ENCODE data around the gene PAK4.
"Not testable (repeated sequence)": the region's sequence is repeated elsewhere in the genome, so short reads cannot be mapped to it uniquely, and the experiment has no call there.

The PAK4 gene

GRCh38 chr19:39131255-39131755, 5.7 kb downstream of the PAK4 start:
- DNase-seq: no peak

- no peak for DNase-seq
These were observed 6.9 kb downstream of the PAK4 start for GRCh38 chr19:39132344-39132969.

GRCh38 chr19:39133431-39134270, 8.1 kb downstream of the PAK4 start:
- DNase-seq: no peak

- no peak for DNase-seq
These were observed 10.1 kb downstream of the PAK4 start for GRCh38 chr19:39135701-39136100.

GRCh38 chr19:39136225-39136940, 10.8 kb downstream of the PAK4 start:
- no peak for DNase-seq

- DNase-seq: no peak
These were observed 11.5 kb downstream of the PAK4 start for GRCh38 chr19:39137131-39137530.

GRCh38 chr19:39138221-39139211, 12.9 kb downstream of the PAK4 start:
- DNase-seq: no peak

GRCh38 chr19:39139305-39139874, 13.8 kb downstream of the PAK4 start:
- DNase-seq: no peak

GRCh38 chr19:39139971-39140453, 14.4 kb downstream of the PAK4 start:
- no peak for DNase-seq

GRCh38 chr19:39140594-39140993, 15.0 kb downstream of the PAK4 start:
- DNase-seq: no peak

- DNase-seq: no peak
These were observed 16.3 kb downstream of the PAK4 start for GRCh38 chr19:39141929-39142328.

- DNase-seq: no peak
These were observed 17.0 kb downstream of the PAK4 start for GRCh38 chr19:39142630-39143029.

- not testable (repeated sequence) for DNase-seq
These were observed 18.2 kb downstream of the PAK4 start for GRCh38 chr19:39143757-39144289.

GRCh38 chr19:39144290-39145071, 18.9 kb downstream of the PAK4 start:
- DNase-seq: no peak

- DNase-seq: no peak
These were observed 19.8 kb downstream of the PAK4 start for GRCh38 chr19:39145180-39145953.

- no peak for DNase-seq
These were observed 20.5 kb downstream of the PAK4 start for GRCh38 chr19:39146091-39146490.

GRCh38 chr19:39146686-39147450, 21.3 kb downstream of the PAK4 start:
- DNase-seq: no peak

GRCh38 chr19:39147480-39147879, 21.9 kb downstream of the PAK4 start:
- DNase-seq: no peak

- DNase-seq: no peak
These were observed 23.4 kb downstream of the PAK4 start for GRCh38 chr19:39148939-39149529.
